Mesothelial cell of epicardium (in vitro differentiated cells): ENCODE data around the gene GPATCH2L. TPM values are rescaled to one million over a fixed set of nuclear protein-coding genes. Genes with fewer than 3 reads are reported as not detected.

Experiments
- DNase-seq, 2 experiments: peaks; one replicate each; pipeline ENCODE4 v3.0.0; 2021; ENCODE audit warnings: low spot score in 2 of 2; ENCODE audit not compliant: unreplicated experiment in 2 of 2
- H3K27ac Mint-ChIP-seq: 2 replicates; pipeline ENCODE4 v1.8.0; 2021; ENCODE audit warnings: mixed read lengths
- H3K27me3 Mint-ChIP-seq: 2 replicates; pipeline ENCODE4 v1.8.0; 2021; ENCODE audit warnings: low read depth, mixed read lengths
- H3K36me3 Mint-ChIP-seq: 2 replicates; pipeline ENCODE4 v1.8.0; 2021; ENCODE audit warnings: mixed read lengths
- H3K4me1 Mint-ChIP-seq: 2 replicates; pipeline ENCODE4 v1.8.0; 2021; ENCODE audit warnings: mixed read lengths
- H3K4me3 Mint-ChIP-seq: 2 replicates; pipeline ENCODE4 v1.8.0; 2021; ENCODE audit warnings: mild to moderate bottlenecking, moderate library complexity, mixed read lengths
- H3K9me3 Mint-ChIP-seq: 2 replicates; pipeline ENCODE4 v1.8.0; 2021; ENCODE audit warnings: mixed read lengths
- CTCF ChIP-seq: fragments of 200-600 bp; sonication (generic); IDR thresholded peaks from one replicate; pipeline ENCODE4 v1.5.0; 2021; ENCODE audit warnings: antibody characterized with exemption; ENCODE audit not compliant: unreplicated experiment
- total RNA-seq: library from RNA; stranded (reverse); gene quantifications from 3 replicates; pipeline ENCODE4 v1.2.1, GENCODE V29; 2021

GPATCH2L gene
- total RNA-seq, 1 donor from 2014 or later = 83.1 TPM

- Mint-ChIP-seq H3K4me3 (no peak overlapping the region), H3K9me3 (no peaks in the 10 kb centered on the region), H3K4me1 (peaks cover 2% of the 10 kb centered on the region), H3K27me3 (peaks cover 97% of the 10 kb centered on the region), H3K36me3 (no peaks in the 10 kb centered on the region), H3K27ac (no peak overlapping the region)
- TF ChIP-seq CTCF = no peak
- peak in 1 of 2 experiments; percentile 52 for DNase-seq
These were observed 18.6 kb upstream of the GPATCH2L start for GRCh38 chr14:76133103-76133502.

GRCh38 chr14:76134231-76134630 lies 17.5 kb upstream of the GPATCH2L start:
- Mint-ChIP-seq H3K4me1 (peaks cover 9% of the 10 kb centered on the region), H3K9me3 (no peaks in the 10 kb centered on the region), H3K27me3 (peaks cover 96% of the 10 kb centered on the region), H3K27ac (no peak overlapping the region), H3K36me3 (no peaks in the 10 kb centered on the region), H3K4me3 (no peak overlapping the region)
- DNase-seq = no peak
- TF ChIP-seq CTCF = no peak

GRCh38 chr14:76135722-76136121 lies 16.0 kb upstream of the GPATCH2L start:
- no peak for TF ChIP-seq CTCF
- no peak overlapping the region for H3K27ac Mint-ChIP-seq
- peaks cover 10% of the 10 kb centered on the region for H3K4me1 Mint-ChIP-seq
- H3K9me3 Mint-ChIP-seq = no peaks in the 10 kb centered on the region
- no peak for DNase-seq
- H3K27me3 Mint-ChIP-seq = peaks cover 98% of the 10 kb centered on the region
- no peak overlapping the region for H3K4me3 Mint-ChIP-seq
- no peaks in the 10 kb centered on the region for H3K36me3 Mint-ChIP-seq

GRCh38 chr14:76136476-76137110 lies 15.1 kb upstream of the GPATCH2L start:
- peaks cover 2% of the 10 kb centered on the region for H3K36me3 Mint-ChIP-seq
- peaks cover 10% of the 10 kb centered on the region for H3K4me1 Mint-ChIP-seq
- H3K4me3 Mint-ChIP-seq = no peak overlapping the region
- no peak overlapping the region for H3K27ac Mint-ChIP-seq
- H3K27me3 Mint-ChIP-seq = peaks cover 96% of the 10 kb centered on the region
- no peak for DNase-seq
- peaks cover 3% of the 10 kb centered on the region for H3K9me3 Mint-ChIP-seq
- TF ChIP-seq CTCF = no peak

GRCh38 chr14:76138119-76138757 lies 13.5 kb upstream of the GPATCH2L start:
- H3K4me3 Mint-ChIP-seq = peak overlapping the region; percentile 59
- DNase-seq = no peak
- H3K27ac Mint-ChIP-seq = no peak overlapping the region
- peaks cover 89% of the 10 kb centered on the region for H3K27me3 Mint-ChIP-seq
- peaks cover 10% of the 10 kb centered on the region for H3K4me1 Mint-ChIP-seq
- H3K9me3 Mint-ChIP-seq = peaks cover 12% of the 10 kb centered on the region
- TF ChIP-seq CTCF = no peak
- H3K36me3 Mint-ChIP-seq = peaks cover 2% of the 10 kb centered on the region
